ENCODE data around the gene SUZ12. TPM values are rescaled to one million over a fixed set of nuclear protein-coding genes. Genes with fewer than 3 reads are reported as not detected.
A peak's percentile ranks its signal among the peaks of the same experiment; 100 is the strongest.

Gene SUZ12
- total and polyA plus RNA-seq, 9 of the 15 experiments (the other 6 are each of a cell fraction or from before 2014, with no cell fraction given), result 19.5 to 64.3 (median 47.2) TPM

GRCh38 chr17:31907342-31907962 lies 29.4 kb upstream of the SUZ12 start:
- H3K27ac ChIP-seq (ENCODE audit: extremely low read depth, low read depth, low read length), result no peak overlapping the region
- no peaks in the 10 kb centered on the region for H3K36me3 ChIP-seq (ENCODE audit: control insufficient read depth, insufficient read depth, low read length)
- intact Hi-C loops (cut with micrococcal nuclease), result no loop called here
- H3K4me2 ChIP-seq (ENCODE audit: insufficient read depth, low read length), result no peak overlapping the region
- no peaks in the 10 kb centered on the region for H3K79me2 ChIP-seq (ENCODE audit: control insufficient read depth, insufficient read depth, low read length)
- TF ChIP-seq ZNF347 (CRISPR knock-in tag; IDR thresholded peaks at IDR 0.05; ENCODE audit: low read depth) (no peak), E2F4 (CRISPR knock-in tag; IDR thresholded peaks at IDR 0.05; ENCODE audit: low read depth) (no peak), PRDM10 (IDR thresholded peaks at IDR 0.05; ENCODE audit: partially characterized antibody) (no peak), NFIC (IDR thresholded peaks at IDR 0.05) (peak; percentile 54), MEIS2 (IDR thresholded peaks at IDR 0.05; ENCODE audit: partially characterized antibody) (peak; percentile 56), FOS (IDR thresholded peaks at IDR 0.05; ENCODE audit: extremely low read depth, insufficient read length) (no peak), PBX2 (CRISPR knock-in tag; IDR thresholded peaks at IDR 0.05; ENCODE audit: low read depth) (no peak), PBX2 (tag; conservative IDR thresholded peaks at IDR 0.05; ENCODE audit: low read depth) (peak; percentile 66), PKNOX1 (IDR thresholded peaks at IDR 0.05) (peak; percentile 20; the same call in 1 of the 2 replicates)
- H3K4me3 ChIP-seq, result no peak overlapping the region
- FAIRE-seq (peak; percentile 6), ATAC-seq (peak; percentile 42; the same call in 1 of the 3 replicates), DNase-seq (ENCODE audit: extremely low read depth in 1 of 4, low spot score in 3 of 4) (peak in 1 of 4 experiments; percentile 17)
- no peaks in the 10 kb centered on the region for H3K9me3 ChIP-seq (replicated peaks; ENCODE audit: control insufficient read depth, insufficient read depth, low read depth, low read length)
- H3K27me3 ChIP-seq (ENCODE audit: control insufficient read depth in 2 of 2, insufficient read depth in 2 of 2, low read length in 2 of 2), result no peaks in the 10 kb centered on the region
- ChIA-PET POLR2A (interaction anchor here (1.8 kb wide), 1 partner anchor 16 kb away, joined by 6 read pairs; no protein-coding TSS in a partner anchor), CTCF (ENCODE audit: low intra/inter-chr PET ratio) (no interaction called here)
- no peak overlapping the region for H3K9ac ChIP-seq (ENCODE audit: insufficient read depth in 1 of 2, low read depth in 2 of 2, low read length in 2 of 2)
- H3K9me1 ChIP-seq (ENCODE audit: control insufficient read depth, insufficient read depth, low read length), result no peaks in the 10 kb centered on the region
- 41% methylated on average over 7 of the region's 7 CpGs for WGBS (ENCODE audit: insufficient coverage, low coverage, missing lambda C conversion rate)
- BruUV-seq (replicated peaks), result no TSS peak
- no peaks in the 10 kb centered on the region; a peak in 2 of 5 replicates for H3K4me1 ChIP-seq (replicated peaks in 1 of 2; ENCODE audit: control insufficient read depth in 2 of 2, insufficient read depth in 2 of 2, low read length in 2 of 2)
- H4K20me1 ChIP-seq (replicated peaks; ENCODE audit: control insufficient read depth, insufficient read depth, low read length), result no peaks in the 10 kb centered on the region
- peak overlapping the region; percentile 49 for H2AFZ ChIP-seq (ENCODE audit: low read depth, low read length)
- in situ Hi-C loops (cut with MboI), result no loop called here

Measured in K562 (cell line).